Erythroblast (primary cell): ENCODE data around the gene RTP3.

Experiments used
- DNase-seq, 2 experiments: peaks; one replicate each; lab custom pipeline; 2025; lab: John Stamatoyannopoulos, UW
- GATA1 ChIP-seq: IDR thresholded peaks from 2 replicates; pipeline ENCODE4 v1.6.1; 2011; ENCODE audit warnings: low read depth, mild to moderate bottlenecking, control low read depth, low read length, moderate library complexity
- POLR2A ChIP-seq: IDR thresholded peaks from 2 replicates; pipeline ENCODE4 v1.6.1; 2011; ENCODE audit warnings: mild to moderate bottlenecking, low read length

RTP3 gene

DNA sequence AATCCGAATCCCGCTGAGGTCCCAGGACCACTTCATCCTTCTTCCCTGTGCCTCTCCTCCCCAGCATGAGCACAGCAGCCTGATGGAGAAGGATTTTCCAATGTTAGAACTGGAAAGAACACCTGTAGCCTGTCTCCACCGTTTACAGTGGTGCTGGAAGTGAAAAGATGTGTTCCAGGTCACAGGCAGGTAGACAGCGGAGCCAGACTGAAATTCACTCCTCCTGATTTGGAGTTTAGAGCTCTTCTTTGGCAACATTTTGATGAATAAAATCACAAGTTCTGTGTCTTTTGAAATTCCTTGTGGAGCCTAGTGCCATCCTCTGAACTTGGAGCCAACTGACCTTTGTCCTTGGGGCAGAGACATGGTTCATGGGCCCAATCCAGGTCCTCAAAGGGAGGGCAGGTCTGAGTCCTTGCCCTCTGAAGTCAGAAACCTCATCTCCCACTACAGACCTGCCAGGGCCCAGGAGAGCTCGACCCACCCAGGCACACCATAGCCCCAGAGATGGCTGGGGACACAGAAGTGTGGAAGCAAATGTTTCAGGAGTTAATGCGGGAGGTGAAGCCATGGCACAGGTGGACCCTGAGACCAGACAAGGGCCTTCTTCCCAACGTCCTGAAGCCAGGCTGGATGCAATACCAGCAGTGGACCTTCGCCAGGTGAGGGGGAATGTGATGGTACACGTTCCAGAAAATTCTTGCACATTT is at the start of gene RTP3:
Gene RTP3 (plus strand): TSS at position 421 of the 710 bp plus-strand sequence. CDS start 87 bp downstream, at position 508.
- DNase-seq = no peak
- TF ChIP-seq GATA1 (no peak), POLR2A (no peak)

DNA sequence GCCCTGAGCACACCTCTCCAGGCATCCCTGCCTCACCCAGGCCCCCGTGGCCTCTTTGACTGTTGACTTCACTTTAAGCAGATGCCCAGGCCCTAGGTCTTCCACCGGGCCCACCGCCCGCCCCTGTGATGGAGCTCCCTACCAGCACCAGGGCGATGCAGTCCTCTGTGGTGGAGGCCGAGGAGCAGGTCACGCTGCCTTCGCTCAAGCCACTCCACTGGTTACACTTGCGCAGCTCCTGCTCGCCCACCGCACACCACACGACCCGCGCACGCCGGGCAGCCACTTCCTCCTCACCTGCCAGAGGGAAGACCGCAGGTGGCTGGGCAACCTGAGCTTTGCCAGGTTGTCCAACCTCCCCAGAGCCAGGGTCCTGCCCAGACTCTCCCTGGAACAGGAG is 49.1 kb upstream of the RTP3 start:
- no peak for DNase-seq
- no peak for TF ChIP-seq GATA1
- no peak for TF ChIP-seq POLR2A

DNA sequence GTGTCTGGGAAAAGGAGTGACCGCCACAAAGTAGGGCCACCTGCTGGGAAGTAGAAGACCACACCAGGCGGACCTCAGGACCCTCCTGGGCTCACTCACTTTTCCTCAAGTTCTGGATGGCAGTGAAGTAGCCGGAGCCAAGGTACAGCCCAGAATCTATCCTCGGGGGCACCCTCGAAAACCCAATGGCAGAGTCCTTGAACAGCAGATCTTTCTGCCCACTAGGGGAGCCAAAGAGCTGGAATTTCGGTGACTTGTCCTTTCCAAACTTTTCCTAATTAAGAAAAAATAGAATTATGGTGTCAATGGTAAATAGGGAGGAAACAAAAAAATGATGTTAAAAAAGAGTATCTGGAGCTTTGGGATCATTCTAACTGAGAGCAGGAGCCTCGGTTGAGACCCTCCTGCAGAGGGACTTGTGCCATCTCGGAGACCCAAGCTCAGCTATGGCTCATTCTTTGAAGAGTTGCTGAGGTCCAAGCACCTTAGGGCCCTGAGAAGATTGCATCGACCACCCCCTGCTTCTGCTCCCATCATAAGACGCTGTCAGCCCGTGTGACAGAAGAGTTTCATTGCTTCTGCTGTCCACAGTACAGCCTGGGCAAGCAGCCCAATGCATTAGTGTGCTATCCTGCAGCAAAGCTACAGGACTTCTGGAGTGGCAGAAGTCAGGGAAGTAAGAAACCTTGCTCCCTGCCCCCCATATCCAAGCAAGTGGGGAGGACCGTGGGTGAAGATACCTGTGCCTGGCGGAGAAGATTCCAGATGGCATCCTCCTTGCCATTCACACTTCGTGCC is 47.8 kb upstream of the RTP3 start:
- no peak for TF ChIP-seq POLR2A
- no peak for TF ChIP-seq GATA1
- peak; percentile 19 to 53 for DNase-seq

DNA sequence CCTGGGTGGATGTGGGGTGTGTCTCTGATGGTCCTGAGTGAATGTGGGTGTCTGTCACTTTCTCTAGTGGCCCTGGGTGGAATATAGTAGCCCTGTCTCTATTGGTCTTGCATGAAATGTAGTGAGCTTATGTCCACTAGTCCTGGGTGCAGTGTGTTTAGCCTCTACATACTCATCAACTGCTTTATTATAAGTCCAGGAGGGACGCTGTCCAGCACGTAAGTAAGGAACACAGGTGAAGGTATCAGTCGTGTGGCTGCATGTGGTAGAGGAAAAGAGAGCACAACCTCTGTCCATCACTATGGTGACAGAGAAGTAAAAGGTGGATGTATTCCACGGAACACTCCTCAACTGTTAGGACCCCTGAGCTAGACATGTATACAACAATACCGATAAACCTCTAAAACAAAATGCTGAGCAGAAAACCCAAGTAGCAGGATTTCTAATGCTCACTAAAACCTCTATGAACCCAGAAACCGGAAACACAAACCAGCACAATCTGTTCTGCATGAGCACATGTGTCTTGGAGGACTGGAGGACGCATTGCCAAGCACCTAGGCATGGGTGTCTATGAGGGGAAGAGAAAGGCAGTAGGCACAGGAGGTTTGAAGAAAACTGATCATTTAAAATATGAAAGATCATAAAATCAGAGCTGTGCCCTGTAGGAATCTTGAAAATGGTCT is 44.1 kb upstream of the RTP3 start:
- no peak for DNase-seq

DNA sequence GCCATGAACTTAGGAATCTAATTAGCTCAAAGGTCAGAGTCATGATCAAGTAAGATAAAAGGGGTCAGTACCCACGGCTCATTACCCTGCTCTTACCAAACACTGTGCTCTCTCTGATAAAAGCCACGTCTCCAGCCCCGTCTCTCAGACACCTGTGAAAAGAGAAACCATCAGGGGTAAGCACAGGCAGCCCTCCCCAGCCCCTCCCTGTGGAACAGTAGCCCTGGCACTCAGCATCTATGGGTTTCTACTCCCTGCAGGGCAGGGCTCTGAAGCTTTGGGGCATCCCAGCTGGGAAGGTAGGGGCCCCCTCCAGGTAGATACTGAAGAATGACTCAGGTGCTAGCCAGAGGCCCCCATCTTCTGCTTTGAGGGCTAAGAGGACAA is 43.6 kb upstream of the RTP3 start:
- no peak for DNase-seq
- TF ChIP-seq POLR2A = no peak
- no peak for TF ChIP-seq GATA1

More for the DNA sequence above, 44.1 kb upstream of the RTP3 start:
- no peak for TF ChIP-seq POLR2A
- no peak for TF ChIP-seq GATA1

DNA sequence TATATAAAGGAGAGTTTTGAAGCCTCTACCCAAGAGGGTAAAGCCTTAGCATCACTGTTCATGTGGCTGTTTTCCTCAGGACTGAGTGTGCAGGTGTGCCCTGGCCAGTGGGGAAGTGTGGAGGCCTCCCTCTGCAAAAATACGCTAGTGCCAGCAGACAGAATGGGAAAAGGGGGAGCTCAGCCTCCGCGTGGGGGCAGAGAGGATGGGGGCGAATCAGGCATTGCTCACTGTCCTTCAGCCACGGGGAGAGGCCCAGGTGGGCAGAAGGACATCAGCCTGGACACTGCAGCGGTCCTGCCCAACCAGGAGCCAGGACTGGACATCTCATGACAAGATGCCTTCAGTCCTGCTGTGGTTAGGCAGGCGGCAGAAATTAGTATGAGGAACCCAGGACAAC is 43.2 kb upstream of the RTP3 start:
- TF ChIP-seq POLR2A (no peak), GATA1 (no peak)

DNA sequence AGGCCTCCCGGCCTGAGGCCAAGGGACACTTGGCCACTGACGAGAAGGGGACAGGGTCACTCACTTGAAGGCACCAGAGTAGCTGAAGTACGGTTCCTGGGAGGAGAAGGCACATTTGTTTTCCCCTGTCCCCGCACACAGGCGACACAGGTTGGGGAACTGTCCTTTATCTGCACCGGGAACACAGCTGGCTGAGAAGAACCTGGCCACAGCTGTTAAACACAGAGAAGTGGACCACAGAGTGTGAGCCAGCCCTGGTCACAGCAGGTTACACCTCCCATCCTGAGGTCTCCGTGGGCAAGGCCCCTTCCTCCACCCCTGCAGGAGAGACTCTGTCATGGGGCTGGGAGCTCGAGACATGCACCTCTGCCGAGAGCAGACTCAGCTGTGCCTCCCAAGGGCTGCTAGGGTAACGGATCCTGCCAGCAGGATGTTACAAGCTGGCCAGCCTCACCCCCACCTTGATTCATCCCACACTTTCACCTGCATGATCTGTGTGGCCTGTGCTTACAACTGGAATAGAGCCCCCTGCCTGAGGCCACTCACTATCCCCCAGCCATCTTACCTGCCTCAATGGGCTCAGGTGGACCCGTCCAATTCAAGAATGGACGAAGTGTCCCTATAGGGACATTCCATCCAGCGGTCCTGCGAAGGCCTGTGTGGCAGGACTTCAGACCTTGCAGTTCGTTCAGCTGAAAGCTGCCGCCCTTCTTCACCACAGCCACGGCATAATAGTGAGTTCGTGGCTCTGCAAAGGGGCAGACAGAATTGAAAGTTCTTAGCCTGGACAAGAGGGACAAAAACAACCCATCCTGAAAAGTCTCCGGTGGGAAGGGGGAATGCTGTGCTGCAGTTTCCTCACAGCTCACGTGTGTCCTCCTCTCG is 42.3 kb upstream of the RTP3 start:
- no peak for TF ChIP-seq GATA1
- no peak for TF ChIP-seq POLR2A
- no peak for DNase-seq

More for the DNA sequence above, 43.2 kb upstream of the RTP3 start:
- no peak for DNase-seq

DNA sequence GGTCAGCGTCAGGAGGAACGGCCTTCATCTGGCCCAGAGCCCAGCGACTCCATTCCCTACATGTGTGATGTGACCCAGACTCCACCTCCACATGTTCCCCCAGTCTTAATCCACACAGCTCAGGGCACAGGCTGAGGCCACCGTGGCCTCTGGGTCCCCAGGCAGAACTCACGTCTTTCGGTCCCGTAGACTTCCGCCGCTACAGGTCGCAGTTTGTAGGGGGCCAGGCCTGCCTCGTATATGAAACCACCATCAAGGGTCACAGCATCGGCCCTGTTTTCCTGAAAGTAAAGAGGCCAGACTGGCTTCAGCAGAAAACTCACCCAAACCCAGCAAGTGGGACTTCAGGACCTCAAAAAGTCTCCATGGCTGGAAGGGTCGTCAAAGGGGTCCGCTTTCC is 41.7 kb upstream of the RTP3 start:
- TF ChIP-seq GATA1 (no peak), POLR2A (no peak)

DNA sequence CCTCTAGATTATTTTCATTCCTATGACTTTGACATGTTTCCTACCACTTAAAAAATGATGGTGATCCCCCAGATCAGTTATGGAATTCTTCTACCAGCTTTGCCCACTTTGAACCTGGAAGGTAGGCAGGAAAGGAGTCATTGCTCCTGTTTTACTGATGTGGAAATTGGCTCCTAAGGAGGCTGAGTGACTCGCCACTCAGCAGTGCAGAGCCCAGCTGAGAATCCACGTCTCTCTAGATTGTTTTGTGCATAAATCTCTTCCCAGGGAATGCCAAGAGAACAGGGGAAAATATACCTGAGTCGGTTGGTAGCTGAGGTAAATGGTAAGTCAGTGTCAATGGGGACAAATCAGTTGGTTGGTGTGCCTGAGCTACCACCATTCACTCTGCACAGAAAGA is 37.7 kb upstream of the RTP3 start:
- DNase-seq = no peak
- TF ChIP-seq GATA1 (no peak), POLR2A (no peak)

More for the DNA sequence above, 41.7 kb upstream of the RTP3 start:
- no peak for DNase-seq

DNA sequence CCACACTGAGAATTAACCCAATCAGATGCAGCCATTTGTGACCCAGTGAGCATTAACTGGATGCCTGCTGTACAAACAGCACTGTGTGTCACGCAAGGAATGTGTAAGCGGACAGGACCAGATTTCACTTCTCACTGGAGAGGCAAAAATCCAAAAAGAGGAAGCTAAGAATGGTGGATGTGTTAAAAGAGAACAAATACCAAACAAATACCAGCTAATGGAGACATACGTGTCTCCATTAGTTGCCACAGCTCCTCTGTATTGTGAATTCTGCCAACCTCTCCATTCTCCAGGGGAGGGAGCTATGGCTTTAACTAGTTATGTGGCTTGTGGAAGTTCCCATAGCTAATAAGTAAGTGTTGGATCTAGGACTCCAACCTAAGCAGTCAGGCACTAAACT is 35.7 kb upstream of the RTP3 start:
- DNase-seq = peak in 1 of 2 experiments; percentile 5
- TF ChIP-seq POLR2A (no peak), GATA1 (no peak)

DNA sequence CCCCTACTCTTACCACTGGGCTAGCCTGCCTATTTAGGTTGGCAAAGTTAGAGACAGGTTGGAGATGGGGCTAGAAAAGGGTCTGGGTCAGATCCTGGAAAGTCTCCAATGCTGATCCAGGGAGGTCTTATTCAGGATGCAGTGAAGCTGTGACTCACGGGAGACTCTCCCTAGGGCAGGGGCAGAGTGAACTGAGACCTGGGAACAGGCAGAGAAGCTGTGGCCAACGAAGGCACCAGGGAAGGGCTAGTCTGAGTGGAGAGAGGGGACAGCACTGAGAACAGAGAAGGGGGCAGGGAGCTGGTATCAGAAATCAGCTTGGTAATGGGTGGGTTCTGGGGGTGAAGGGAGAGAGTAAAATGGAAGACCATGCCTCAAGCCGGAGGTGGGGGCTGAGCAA is 35.3 kb upstream of the RTP3 start:
- DNase-seq = no peak
- TF ChIP-seq GATA1 = no peak
- no peak for TF ChIP-seq POLR2A

DNA sequence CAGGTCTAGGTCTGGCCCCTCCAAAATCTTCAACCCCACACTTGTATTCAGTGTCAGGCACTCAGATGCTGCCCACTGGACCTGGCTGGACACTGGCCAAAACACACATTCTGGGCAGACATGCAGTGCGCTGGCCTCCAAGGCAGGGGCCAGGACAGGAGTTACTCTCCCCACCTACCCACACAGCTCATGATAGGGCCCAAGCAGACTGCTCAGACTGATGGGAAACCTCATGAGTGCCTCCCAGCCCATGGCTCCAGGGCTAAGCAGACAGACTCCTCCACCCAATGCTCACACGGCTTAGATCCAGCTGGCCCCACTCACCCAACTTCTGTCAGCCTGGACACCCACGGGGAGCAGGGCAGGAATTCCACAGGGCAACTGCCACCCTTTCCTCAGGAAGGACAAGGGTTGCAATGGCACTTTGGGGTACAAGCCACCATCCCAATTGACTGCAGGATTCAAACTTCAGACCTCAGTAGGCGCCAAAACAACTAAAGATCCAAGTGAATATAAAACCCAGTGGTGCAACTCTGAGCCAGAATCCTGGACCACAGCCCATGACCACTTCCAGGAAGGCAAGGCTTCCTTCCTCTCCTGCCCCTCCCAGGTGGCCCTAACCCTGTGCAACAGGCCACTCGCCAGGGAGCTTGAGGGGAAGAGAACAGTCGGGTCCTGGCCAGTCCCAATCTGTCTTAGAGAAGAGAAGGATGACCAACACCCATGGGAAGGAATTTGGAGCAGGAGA is 34.5 kb upstream of the RTP3 start:
- TF ChIP-seq POLR2A (no peak), GATA1 (no peak)

More for the DNA sequence above, 34.5 kb upstream of the RTP3 start:
- no peak for DNase-seq
